ENCODE measurements around the gene SGMS1.

- TF ChIP-seq PHF8 (IDR thresholded peaks at IDR 0.05; ENCODE audit: borderline replicate concordance, low read depth) (no peak), TP53 (CRISPR knock-in tag; IDR thresholded peaks at IDR 0.05) (no peak)
These were observed 183.9 kb downstream of the SGMS1 start for GRCh38 chr10:50439806-50440205.

Measured in A549 (cell line).